Measurements from ENCODE around the gene HSPA12B. TPM values are rescaled to one million over a fixed set of nuclear protein-coding genes. Genes with fewer than 3 reads are reported as not detected.

HSPA12B gene
- total RNA-seq, 1 experiment from 2014 or later, result not detected

DNA sequence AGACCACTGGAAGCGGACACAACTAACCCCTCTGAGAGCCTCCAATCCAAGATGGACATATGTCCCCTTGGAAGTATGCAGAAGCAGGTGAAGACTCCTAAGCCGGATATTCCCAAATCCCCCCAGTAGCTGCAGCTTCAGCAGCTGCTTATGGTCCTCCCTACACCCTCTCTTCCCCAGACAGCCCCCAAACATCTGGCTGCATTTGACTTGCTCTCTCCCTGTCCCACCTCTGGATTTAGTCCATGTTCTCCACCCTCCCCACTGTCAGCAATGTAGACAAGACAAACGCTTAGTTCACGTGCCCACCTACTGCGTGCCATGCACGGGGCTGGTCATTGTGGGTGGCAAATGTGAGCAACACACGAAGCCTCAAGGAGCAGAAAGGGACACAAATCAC, 46.1 kb upstream of the HSPA12B start:
- Histone ChIP-seq H3K36me3 (ENCODE audit: control insufficient read depth, insufficient read depth, low read length) (no peaks in the 10 kb centered on the region), H3K27me3 (replicated peaks; ENCODE audit: control insufficient read depth, insufficient read depth, low read length) (no peaks in the 10 kb centered on the region), H3K4me3 (ENCODE audit: low read depth, low read length) (no peak overlapping the region), H3K4me1 (no peaks in the 10 kb centered on the region), H3K9me3 (no peaks in the 10 kb centered on the region)
- no TSS peak for BruUV-seq (replicated peaks)
- Mint-ChIP-seq H3K4me3 (ENCODE audit: unreplicated experiment) (no peak overlapping the region), H3K27ac (ENCODE audit: unreplicated experiment) (no peak overlapping the region), H3K27me3 (ENCODE audit: insufficient read depth, unreplicated experiment) (no peaks in the 10 kb centered on the region), H3K4me1 (ENCODE audit: low read depth, unreplicated experiment) (peaks cover 7% of the 10 kb centered on the region), H3K9me3 (ENCODE audit: unreplicated experiment) (no peaks in the 10 kb centered on the region), H3K36me3 (ENCODE audit: insufficient read depth, unreplicated experiment) (no peaks in the 10 kb centered on the region)
- no peak for TF ChIP-seq CTCF (IDR thresholded peaks at IDR 0.05; ENCODE audit: insufficient read depth in 1 of 2, low read depth in 1 of 2, low read length in 1 of 2, severe bottlenecking in 1 of 2, unreplicated experiment in 1 of 2)
- POLR2A ChIA-PET, result no interaction called here
- no peak for DNase-seq
- intact Hi-C loops (cut with micrococcal nuclease; ENCODE audit: unreplicated experiment), result no loop called here
- CTCF ChIA-PET, result interaction anchor here (0.9 to 2.8 kb wide), 2 partner anchors 9 to 82 kb away, joined by 3 to 11 read pairs; partner anchors contain the start of gene ADISSP

DNA sequence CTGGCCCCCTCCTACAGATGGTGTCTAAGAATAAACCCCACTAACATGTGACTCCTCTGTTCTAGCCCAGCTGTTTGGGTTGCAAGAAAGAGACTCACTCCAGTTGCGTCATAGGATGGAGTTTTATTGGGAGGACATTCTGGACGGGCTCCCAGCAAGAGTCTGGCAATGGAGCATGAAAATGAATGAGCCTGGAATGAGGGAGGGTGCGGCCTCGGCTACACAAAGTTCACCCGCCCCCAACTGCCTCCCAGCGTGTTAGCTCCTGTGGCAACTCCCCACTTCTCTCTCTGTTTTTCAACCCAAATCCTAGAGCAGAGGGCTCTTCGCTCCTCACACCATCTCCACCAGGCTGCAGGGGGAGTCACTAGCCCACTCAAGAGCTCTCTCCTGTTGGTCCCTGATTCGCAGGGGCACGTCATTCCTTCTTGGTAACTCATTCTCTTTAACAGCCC, 45.6 kb upstream of the HSPA12B start:
- Mint-ChIP-seq H3K9me3 (ENCODE audit: unreplicated experiment) (no peaks in the 10 kb centered on the region), H3K27ac (ENCODE audit: unreplicated experiment) (no peak overlapping the region), H3K4me3 (ENCODE audit: unreplicated experiment) (no peak overlapping the region), H3K27me3 (ENCODE audit: insufficient read depth, unreplicated experiment) (no peaks in the 10 kb centered on the region), H3K4me1 (ENCODE audit: low read depth, unreplicated experiment) (peaks cover 7% of the 10 kb centered on the region), H3K36me3 (ENCODE audit: insufficient read depth, unreplicated experiment) (no peaks in the 10 kb centered on the region)
- no TSS peak for BruUV-seq (replicated peaks)
- intact Hi-C loops (cut with micrococcal nuclease; ENCODE audit: unreplicated experiment), result no loop called here
- TF ChIP-seq CTCF (IDR thresholded peaks at IDR 0.05; ENCODE audit: insufficient read depth in 1 of 2, low read depth in 1 of 2, low read length in 1 of 2, severe bottlenecking in 1 of 2, unreplicated experiment in 1 of 2), result no peak
- Histone ChIP-seq H3K9me3 (no peaks in the 10 kb centered on the region), H3K4me3 (ENCODE audit: low read depth, low read length) (no peak overlapping the region), H3K27me3 (replicated peaks; ENCODE audit: control insufficient read depth, insufficient read depth, low read length) (no peaks in the 10 kb centered on the region), H3K4me1 (no peaks in the 10 kb centered on the region), H3K36me3 (ENCODE audit: control insufficient read depth, insufficient read depth, low read length) (no peaks in the 10 kb centered on the region)
- no peak for DNase-seq
- POLR2A ChIA-PET, result interaction anchor here (0.7 kb wide), 1 partner anchor 81 kb away, joined by 6 read pairs; the partner anchor contains the start of gene ADISSP
- CTCF ChIA-PET, result interaction anchor here (0.7 to 2.8 kb wide), 3 partner anchors 10 to 81 kb away, joined by 3 to 11 read pairs (median 4); partner anchors contain the start of gene ADISSP

DNA sequence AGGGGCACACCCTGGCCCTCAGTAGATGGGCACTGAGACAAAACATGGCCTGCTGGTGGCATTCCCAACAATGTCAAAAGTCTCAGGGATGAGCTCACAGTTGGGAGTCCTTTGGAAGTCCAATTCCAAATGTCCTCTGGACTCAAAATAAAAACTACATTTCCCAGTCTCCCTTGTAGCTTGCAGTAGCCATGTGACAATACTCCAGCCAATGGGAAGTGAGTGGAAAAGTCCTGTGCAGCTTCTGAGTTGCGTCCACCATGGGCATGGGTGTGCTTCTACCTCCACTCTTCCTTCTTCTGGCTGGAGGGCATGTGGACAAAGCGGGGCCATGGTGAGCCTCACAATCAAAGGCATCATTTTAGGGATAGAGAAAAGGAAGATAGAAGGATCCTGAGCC, 44.8 kb upstream of the HSPA12B start:
- no peaks in the 10 kb centered on the region for H3K27me3 Mint-ChIP-seq (ENCODE audit: insufficient read depth, unreplicated experiment)
- no peak overlapping the region for H3K27ac Mint-ChIP-seq (ENCODE audit: unreplicated experiment)
- Histone ChIP-seq H3K36me3 (ENCODE audit: control insufficient read depth, insufficient read depth, low read length) (no peaks in the 10 kb centered on the region), H3K9me3 (no peaks in the 10 kb centered on the region), H3K27me3 (replicated peaks; ENCODE audit: control insufficient read depth, insufficient read depth, low read length) (no peaks in the 10 kb centered on the region), H3K4me3 (ENCODE audit: low read depth, low read length) (no peak overlapping the region), H3K4me1 (no peaks in the 10 kb centered on the region)
- no TSS peak for BruUV-seq (replicated peaks)
- POLR2A ChIA-PET, result interaction anchor here (0.7 kb wide), 1 partner anchor 80 kb away, joined by 6 read pairs; the partner anchor contains the start of gene ADISSP
- H3K4me1 Mint-ChIP-seq (ENCODE audit: low read depth, unreplicated experiment), result peaks cover 7% of the 10 kb centered on the region
- H3K36me3 Mint-ChIP-seq (ENCODE audit: insufficient read depth, unreplicated experiment), result no peaks in the 10 kb centered on the region
- TF ChIP-seq CTCF (IDR thresholded peaks at IDR 0.05; ENCODE audit: insufficient read depth in 1 of 2, low read depth in 1 of 2, low read length in 1 of 2, severe bottlenecking in 1 of 2, unreplicated experiment in 1 of 2), result no peak
- peak in 1 of 2 experiments; percentile 45 for DNase-seq
- H3K9me3 Mint-ChIP-seq (ENCODE audit: unreplicated experiment), result no peaks in the 10 kb centered on the region
- intact Hi-C loops (cut with micrococcal nuclease; ENCODE audit: unreplicated experiment), result no loop called here
- no peak overlapping the region for H3K4me3 Mint-ChIP-seq (ENCODE audit: unreplicated experiment)
- CTCF ChIA-PET, result interaction anchor here (0.7 to 2.8 kb wide), 3 partner anchors 10 to 94 kb away, joined by 4 to 11 read pairs (median 4); partner anchors contain the start of gene SPEF1

All from Caco-2 (cell line).